ENCODE data around the gene C1QA.
A peak's percentile ranks its signal among the peaks of the same experiment; 100 is the strongest.

- TF ChIP-seq CTCF (IDR thresholded peaks at IDR 0.05; ENCODE audit: low read depth, low read length) (peak; percentile 39), EZH2phosphoT487 (IDR thresholded peaks at IDR 0.05; ENCODE audit: low read depth) (no peak)
Measured at GRCh38 chr1:22665752-22666151, 29.3 kb downstream of the C1QA start.
